Esophagus muscularis mucosa (tissue), 2 donors: Measurements from ENCODE around the gene ENOX1.

ENCODE experiments used
- POLR2A ChIP-seq: fragments of 450-650 bp; IDR thresholded peaks from one replicate; pipeline ENCODE4 v1.6.1; 2017; ENCODE audit warnings: antibody characterized with exemption, moderate library complexity, mild to moderate bottlenecking, low read depth
- POLR2AphosphoS5 ChIP-seq, 2 donors: sonication (generic); formaldehyde crosslinking; IDR thresholded peaks; one replicate each; pipeline ENCODE4 v1.6.1; 2017; ENCODE audit warnings: antibody characterized with exemption in 2 of 2

GRCh38 chr13:43405457-43405856 lies 381.3 kb downstream of the ENOX1 start:
- TF ChIP-seq POLR2AphosphoS5 (IDR thresholded peaks at IDR 0.05), result no peak
- TF ChIP-seq POLR2A, result no peak
